Suppressor macrophage treated with lipopolysaccharide for 1 hour (primary cell): ENCODE data around the gene GPC5.

Source experiments
- DNase-seq, 3 donors: peaks; one replicate each; pipeline ENCODE4 v3.0.0-alpha.2; 2020 to 2022

GPC5 gene

DNA sequence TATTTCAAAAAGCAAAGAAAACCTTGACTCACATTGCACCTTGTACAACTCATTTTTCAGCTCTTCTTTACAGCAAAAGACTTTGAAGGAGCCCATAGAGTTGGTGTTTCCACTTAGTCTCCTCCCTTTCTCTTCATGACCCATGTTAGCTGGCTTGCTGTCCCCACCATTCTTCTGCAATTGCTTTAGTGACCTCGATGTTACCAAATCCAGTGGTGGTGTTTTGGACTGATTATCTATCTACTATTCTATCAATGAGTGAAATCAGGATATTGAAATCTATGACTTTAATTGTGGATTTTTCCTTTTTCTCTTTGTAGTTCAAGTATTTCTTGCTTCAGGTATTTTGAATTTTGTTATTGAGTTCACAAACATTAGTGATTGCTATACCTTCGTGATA lies 197.3 kb downstream of the GPC5 start:
- no peak for DNase-seq

GRCh38 chr13:91596842-91597241 lies 198.4 kb downstream of the GPC5 start:
- no peak for DNase-seq

- DNase-seq: no peak
Observed at GRCh38 chr13:91598655-91599054, 200.2 kb downstream of the GPC5 start.

DNA sequence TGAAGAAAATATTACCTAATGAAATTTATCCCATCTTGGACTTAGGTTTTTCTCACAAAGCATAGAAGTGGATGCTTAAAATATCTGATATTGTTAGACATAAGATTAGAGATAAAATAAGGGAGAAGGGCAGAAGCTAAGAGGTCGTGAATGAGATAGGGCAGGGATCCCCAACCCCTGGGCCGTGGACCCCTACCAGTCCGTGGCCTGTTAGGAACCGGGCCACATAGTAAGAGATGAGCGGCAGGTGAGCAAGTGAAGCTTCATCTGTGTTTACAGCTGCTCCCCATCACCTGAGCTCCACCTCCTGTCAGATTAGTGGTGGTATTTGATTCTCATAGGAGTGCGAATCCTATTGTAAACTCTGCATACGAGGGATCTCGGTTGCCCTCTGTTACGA lies 202.9 kb downstream of the GPC5 start:
- DNase-seq: no peak

- DNase-seq: no peak
Observed at GRCh38 chr13:91601807-91602206, 203.4 kb downstream of the GPC5 start.

DNA sequence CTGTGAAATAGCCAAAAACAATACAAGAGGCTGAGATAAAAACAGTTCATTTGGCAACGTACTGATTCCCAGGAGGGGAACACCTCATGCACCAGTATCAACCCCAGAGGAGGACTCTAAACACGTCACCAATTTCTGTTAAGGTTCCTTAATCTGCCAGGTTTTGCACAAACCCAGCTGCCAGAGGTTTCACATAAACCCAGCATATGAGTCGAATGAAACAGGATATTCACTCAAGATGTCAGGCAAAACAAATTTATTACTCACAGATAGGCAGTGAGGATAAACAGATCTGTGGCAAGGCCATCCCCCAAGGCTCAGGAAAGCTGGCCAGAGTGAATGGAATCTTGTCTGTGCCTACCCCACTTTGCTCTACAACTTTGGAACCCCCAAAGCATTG lies 210.9 kb downstream of the GPC5 start:
- DNase-seq: no peak

DNA sequence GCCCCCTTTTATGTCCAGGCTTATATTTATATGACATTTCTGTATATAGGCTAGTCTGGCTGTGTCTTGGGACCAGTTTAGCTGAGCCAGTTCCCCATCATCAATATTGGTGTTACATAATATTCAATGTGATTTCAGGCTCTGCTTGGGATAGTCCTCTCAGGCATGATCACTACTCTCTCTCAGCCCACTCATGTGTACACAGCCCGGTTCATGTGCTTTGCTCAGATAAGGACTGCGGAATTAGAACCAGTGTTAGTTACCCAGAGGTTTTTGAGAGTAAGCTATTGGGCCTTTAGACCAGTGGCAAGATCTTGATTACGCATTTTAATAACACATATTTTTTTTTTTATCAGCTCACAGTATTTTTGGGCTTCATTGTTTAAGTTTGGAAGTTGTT lies 219.9 kb downstream of the GPC5 start:
- no peak for DNase-seq

- no peak for DNase-seq
Observed at GRCh38 chr13:91620670-91621141, 222.3 kb downstream of the GPC5 start.

GRCh38 chr13:91621161-91621560 lies 222.7 kb downstream of the GPC5 start:
- no peak for DNase-seq

GRCh38 chr13:91621963-91622362 lies 223.5 kb downstream of the GPC5 start:
- no peak for DNase-seq

GRCh38 chr13:91622778-91623550 lies 224.5 kb downstream of the GPC5 start:
- no peak for DNase-seq

DNA sequence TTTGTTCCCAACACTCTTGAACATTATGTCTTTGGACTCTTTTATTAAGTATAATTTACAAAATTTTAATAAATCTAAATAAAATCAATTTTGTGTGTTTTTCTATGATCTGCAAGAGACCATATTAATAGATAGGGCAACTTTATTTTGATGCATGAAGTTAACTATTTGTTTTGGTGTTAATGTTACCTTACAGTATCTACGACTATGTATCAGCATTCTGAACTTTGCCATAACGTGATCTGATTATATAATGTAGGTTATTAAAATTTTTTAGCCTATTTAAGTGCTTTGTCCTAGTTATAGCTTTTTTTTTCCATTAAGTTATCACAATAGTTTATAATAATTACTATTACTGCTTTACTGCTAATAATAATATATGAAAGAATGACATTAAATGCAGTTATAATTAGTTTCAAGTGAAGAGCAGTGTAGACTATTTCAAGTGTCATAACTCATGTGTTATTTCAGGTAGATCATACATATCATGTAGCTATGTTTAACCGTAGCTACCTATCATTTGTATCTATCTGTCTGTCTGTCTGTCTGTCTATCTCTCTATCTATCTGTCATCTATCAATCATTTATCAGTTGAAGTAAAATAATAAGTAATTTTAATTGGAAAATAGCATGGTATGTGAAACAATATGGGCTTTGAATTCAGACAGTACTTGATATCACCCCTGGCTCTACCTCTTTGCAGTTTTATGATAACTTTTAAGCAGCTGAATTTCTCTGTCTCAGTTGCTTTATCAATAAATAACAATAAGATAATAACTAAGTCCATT lies 229.7 kb downstream of the GPC5 start:
- no peak for DNase-seq

DNA sequence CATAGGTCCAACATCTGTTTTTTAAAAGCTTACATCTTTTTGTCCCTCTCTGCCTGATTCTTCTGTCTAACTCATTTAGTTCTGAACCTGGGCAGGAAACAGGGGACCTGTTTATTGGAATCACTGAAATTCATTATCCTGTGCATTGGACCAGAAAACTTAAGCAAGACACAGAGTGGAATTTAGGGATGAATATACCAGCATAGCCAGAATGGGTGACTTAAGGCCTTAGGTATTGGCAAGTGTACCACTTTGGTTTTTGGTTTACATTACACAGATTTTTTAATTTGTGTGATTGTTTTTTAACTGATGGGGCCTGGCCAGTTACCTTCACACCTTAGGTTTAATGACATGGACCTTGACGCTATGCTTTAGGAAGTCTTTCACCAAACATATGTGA lies 232.5 kb downstream of the GPC5 start:
- no peak for DNase-seq

DNA sequence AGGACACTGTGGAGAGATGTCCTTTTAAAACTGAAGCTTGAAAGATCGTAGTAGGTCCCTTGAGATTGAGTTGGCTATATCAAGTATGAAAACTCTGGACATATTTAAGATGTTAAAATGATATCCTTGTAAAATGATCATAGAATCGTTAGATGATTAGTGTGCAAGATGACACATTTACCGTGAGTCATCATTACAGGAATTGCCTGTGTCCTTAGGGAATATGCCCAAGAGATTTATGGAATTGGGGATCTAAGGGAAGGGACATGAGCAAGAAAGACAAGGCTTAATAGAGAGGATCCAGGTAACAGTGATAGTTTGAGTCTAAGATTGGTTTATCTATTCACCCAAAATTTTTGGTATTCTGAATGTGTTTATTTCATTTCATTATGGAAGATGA lies 233.7 kb downstream of the GPC5 start:
- DNase-seq: no peak

DNA sequence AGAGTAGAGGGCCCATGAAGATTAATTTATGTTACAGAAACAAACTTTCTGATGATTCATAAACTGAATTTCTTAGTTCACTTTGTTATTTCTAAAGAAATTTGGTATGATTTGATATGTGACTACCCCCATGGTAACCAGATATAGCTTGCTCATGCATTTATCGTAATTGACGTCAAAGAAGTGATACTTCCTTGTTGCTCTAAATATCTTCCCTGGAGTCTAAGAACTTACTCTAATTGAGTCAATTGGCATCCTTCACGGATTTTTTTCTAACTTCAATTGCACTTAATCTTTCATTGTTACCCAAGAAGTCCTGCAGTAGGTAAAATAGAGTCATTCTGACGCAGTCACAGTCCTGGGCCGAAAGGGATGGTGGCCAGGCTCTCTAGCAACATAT lies 240.9 kb downstream of the GPC5 start:
- no peak for DNase-seq

DNA sequence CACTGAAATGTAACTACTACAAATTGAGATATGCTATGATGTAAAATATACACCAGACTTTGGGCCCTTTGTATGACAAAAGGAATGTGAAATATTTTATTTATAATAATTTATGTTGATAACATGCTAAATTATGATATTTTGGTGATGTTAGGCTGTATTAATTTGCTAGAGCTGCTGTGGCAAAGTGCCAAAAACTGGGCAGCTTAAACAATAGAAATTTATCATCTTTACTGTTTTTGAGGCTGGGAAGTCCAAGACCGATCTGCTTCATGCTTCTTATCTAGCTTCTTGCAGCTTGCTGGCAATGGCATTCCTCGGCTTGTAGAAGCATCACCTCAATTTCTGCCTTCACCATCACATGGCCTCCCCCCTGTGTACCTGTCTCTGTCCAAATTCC lies 245.0 kb downstream of the GPC5 start:
- no peak for DNase-seq

DNA sequence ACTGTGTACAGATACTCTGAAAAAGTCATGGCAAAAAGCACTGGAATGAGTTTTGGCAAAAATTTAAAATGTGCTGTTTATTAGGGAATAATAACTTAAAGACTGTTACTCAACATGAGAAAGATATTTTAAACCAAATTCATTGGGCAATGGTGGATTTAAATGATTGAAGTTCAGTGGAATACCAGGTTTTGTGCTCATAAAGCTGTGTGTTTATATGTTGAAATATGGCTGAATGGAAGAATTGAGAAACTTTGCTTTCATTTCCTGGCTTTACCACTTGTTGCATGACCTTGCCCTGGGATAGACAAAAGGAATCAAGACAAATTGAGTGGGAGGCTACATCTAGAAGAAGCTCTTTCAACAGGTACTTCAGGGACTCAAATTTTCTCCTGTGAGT lies 246.4 kb downstream of the GPC5 start:
- DNase-seq: no peak

GRCh38 chr13:91647361-91647990 lies 249.1 kb downstream of the GPC5 start:
- DNase-seq: no peak

GRCh38 chr13:91648012-91648411 lies 249.6 kb downstream of the GPC5 start:
- no peak for DNase-seq

DNA sequence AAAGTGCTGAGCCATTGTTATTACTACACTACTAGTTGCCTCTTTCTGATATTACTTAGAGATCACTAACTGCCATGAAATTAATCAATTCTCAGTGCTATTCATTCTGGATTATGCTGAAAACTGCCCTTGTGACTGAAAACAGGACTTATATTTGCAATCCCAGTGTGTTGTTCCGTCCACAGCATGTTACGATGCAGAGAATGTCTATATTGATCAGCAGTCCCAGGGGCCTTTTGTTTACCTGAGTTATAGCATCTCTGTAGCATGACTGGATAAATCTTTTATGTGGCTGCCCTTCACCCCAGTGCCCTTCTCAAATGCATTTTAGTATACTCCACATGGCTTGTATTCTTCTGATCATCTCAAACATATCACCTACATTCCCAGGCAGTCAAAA lies 251.0 kb downstream of the GPC5 start:
- DNase-seq: no peak

GRCh38 chr13:91652404-91653301 lies 254.2 kb downstream of the GPC5 start:
- no peak for DNase-seq

GRCh38 chr13:91655731-91656130 lies 257.3 kb downstream of the GPC5 start:
- DNase-seq: no peak

GRCh38 chr13:91657283-91657682 lies 258.9 kb downstream of the GPC5 start:
- no peak for DNase-seq
